Gastrocnemius medialis (tissue), 4 donors: ENCODE results near the gene LMO1.
A peak's percentile ranks its signal among the peaks of the same experiment; 100 is the strongest.

Source experiments
- POLR2A ChIP-seq, 2 donors: fragments of 450-650 bp; IDR thresholded peaks; one replicate each; pipeline ENCODE4 v1.6.1; 2017; ENCODE audit warnings: antibody characterized with exemption in 2 of 2, mild to moderate bottlenecking in 2 of 2, moderate library complexity in 2 of 2
- TF ChIP-seq, protein P1 (sequence below), 5 experiments: fragments of 450-650 bp in 3 of 5; fragments of 200-600 bp in 2 of 5; sonication (generic) in 2 of 5; IDR thresholded peaks in 4 of 5; conservative IDR thresholded peaks in 1 of 5; 1 replicate in 4 of 5; 2 replicates in 1 of 5; pipeline ENCODE4 v1.5.1; 2016 to 2019; ENCODE audit warnings: antibody characterized with exemption in 5 of 5, mild to moderate bottlenecking in 3 of 5, moderate library complexity in 3 of 5

DNA sequence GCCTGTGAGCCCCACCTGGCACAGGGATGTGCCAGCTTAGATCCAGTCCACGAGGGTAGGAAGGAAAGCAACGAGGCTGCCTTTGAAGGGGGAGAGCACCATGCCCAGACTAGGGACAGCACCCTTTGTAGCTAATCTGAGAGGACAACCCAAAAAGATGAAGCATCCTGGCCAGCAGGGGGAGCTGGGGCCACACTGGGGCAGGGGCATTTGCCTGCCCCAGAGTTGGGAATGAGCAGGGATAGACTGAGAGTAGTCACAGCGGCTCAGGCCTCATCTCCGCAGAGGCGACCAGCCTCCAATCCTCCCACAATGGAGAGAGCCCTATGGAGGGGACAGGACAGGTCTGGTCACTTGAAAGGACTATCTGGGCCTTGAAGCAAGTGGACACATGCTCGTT lies 16.4 kb downstream of the LMO1 start:
- no peak for TF ChIP-seq POLR2A (IDR thresholded peaks at IDR 0.05)
- TF ChIP-seq, protein P1, sequence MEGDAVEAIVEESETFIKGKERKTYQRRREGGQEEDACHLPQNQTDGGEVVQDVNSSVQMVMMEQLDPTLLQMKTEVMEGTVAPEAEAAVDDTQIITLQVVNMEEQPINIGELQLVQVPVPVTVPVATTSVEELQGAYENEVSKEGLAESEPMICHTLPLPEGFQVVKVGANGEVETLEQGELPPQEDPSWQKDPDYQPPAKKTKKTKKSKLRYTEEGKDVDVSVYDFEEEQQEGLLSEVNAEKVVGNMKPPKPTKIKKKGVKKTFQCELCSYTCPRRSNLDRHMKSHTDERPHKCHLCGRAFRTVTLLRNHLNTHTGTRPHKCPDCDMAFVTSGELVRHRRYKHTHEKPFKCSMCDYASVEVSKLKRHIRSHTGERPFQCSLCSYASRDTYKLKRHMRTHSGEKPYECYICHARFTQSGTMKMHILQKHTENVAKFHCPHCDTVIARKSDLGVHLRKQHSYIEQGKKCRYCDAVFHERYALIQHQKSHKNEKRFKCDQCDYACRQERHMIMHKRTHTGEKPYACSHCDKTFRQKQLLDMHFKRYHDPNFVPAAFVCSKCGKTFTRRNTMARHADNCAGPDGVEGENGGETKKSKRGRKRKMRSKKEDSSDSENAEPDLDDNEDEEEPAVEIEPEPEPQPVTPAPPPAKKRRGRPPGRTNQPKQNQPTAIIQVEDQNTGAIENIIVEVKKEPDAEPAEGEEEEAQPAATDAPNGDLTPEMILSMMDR (IDR thresholded peaks at IDR 0.05 in 4 of 5, conservative IDR thresholded peaks at IDR 0.05 in 1 of 5) = peak; percentile 50 to 83 (median 79)
